GM18868 (cell line): ENCODE results near the gene GSX1.

ENCODE experiments used
- ATAC-seq: cut with Tn5 transposase; IDR thresholded peaks from one replicate; pipeline ENCODE4 v1.9.1; 2021; ENCODE audit warnings: mild to moderate bottlenecking, moderate library complexity; ENCODE audit not compliant: unreplicated experiment

GSX1 gene

GRCh38 chr13:27826379-27827353 lies 34.4 kb downstream of the GSX1 start:
- no peak for ATAC-seq

DNA sequence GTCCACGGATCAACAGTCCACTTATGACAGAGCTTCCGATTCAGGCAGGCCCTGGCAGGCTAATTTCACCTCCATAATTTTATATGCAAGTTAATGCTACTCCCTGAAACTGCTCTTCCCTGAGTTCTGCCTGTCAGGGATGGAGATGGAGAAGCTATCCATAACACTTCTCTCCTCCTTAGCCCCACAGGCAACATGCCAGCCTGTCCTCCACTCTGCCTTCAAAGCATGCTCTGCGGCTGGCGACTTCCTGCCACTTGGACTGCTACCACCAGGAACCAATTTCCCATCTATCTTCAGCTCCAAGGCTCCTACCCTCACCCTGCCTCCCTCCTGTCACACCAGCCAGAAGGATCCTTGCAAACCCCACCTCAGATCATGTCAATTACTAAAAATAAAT lies 35.4 kb downstream of the GSX1 start:
- no peak for ATAC-seq

- peak; percentile 81 for ATAC-seq
These were observed 37.7 kb downstream of the GSX1 start for GRCh38 chr13:27830010-27830409.

- ATAC-seq: no peak
These were observed 40.9 kb downstream of the GSX1 start for GRCh38 chr13:27833206-27833605.

DNA sequence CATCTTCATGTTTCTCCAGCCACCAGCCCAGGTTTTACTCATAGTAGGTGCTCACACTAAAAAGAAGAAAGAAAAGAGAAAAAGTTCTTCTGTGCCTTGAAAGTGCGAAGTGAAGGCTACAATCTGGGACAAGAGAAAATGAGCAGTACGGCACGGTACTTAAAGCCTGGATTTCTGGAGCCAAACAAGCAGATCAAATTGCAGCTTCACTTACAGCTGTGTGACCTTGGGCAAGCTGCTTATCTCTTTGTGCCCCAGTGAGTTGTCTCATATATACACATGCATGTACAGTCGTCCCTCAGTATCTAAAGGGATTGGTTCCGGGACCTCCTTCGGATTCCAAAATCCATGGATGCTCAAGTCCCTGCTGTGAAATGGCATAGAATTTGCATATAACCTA lies 41.8 kb downstream of the GSX1 start:
- ATAC-seq: no peak

- ATAC-seq: no peak
These were observed 43.5 kb downstream of the GSX1 start for GRCh38 chr13:27835799-27836198.

- ATAC-seq: no peak
These were observed 47.7 kb downstream of the GSX1 start for GRCh38 chr13:27839809-27840467.

- no peak for ATAC-seq
These were observed 50.3 kb downstream of the GSX1 start for GRCh38 chr13:27842571-27842970.
